Measurements from ENCODE around the gene LRP4. TPM values are rescaled to one million over a fixed set of nuclear protein-coding genes. Genes with fewer than 3 reads are reported as not detected.

Gene LRP4
- total RNA-seq, 1 experiment from 2014 or later = 11.6 TPM

DNA sequence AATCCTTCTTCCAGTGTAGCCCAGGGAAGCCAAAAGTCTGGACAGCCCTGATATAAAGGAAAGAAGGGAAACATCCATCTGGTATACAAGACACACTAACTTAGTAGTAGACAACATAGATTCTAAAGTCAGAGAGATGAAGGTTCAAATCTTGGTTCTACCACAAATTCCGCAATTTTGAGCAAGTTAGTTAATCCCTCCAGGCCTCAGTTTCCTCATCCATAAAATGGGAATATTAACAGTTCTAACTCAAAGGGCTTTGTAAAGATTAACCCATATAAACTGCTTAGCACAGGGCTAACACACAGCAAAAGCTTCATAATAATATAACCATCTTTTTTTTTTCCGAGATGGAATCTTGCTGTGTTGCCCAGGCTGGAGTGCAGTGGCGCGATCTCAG, 10.7 kb downstream of the LRP4 start:
- Histone ChIP-seq H3K79me1 (ENCODE audit: insufficient read depth, low read depth, low read length, poor library complexity, severe bottlenecking) (no peaks in the 10 kb centered on the region), H2BK120ac (ENCODE audit: low read depth, low read length, poor library complexity, severe bottlenecking) (no peak overlapping the region), H3K4ac (ENCODE audit: low read depth, low read length) (no peak overlapping the region), H4K91ac (ENCODE audit: insufficient read length, low read depth, low read length) (no peak overlapping the region), H2BK20ac (ENCODE audit: low read depth, low read length, poor library complexity, severe bottlenecking) (no peak overlapping the region), H3K9me3 (ENCODE audit: control insufficient read depth, low read depth, low read length) (no peaks in the 10 kb centered on the region), H4K8ac (replicated peaks; ENCODE audit: insufficient read length, low read depth, low read length) (no peak overlapping the region), H3T11ph (ENCODE audit: low read length) (no peak overlapping the region), H2BK12ac (ENCODE audit: insufficient read length, low read depth, low read length) (no peak overlapping the region), H3K4me2 (ENCODE audit: insufficient read depth, insufficient read length, low read length) (no peak overlapping the region), H3K18ac (ENCODE audit: insufficient read length, low read depth, low read length) (no peak overlapping the region), H3K56ac (ENCODE audit: insufficient read length, low read depth, low read length) (no peak overlapping the region), H2BK5ac (ENCODE audit: insufficient read length, low read length) (no peak overlapping the region), H4K5ac (ENCODE audit: insufficient read length, low read depth, low read length) (no peak overlapping the region), H3K27ac (ENCODE audit: insufficient read length, low read depth, low read length) (no peak overlapping the region), H3K4me1 (ENCODE audit: insufficient read depth, low read length) (peaks cover 3% of the 10 kb centered on the region; the same call in 1 of the 2 replicates), H3K27me3 (ENCODE audit: insufficient read depth, low read length) (no peaks in the 10 kb centered on the region), H3K14ac (ENCODE audit: insufficient read depth, low read length) (no peak overlapping the region), H2AK5ac (ENCODE audit: insufficient read length, low read length) (no peak overlapping the region), H3K23ac (ENCODE audit: insufficient read length, low read depth, low read length) (no peak overlapping the region), H2AFZ (ENCODE audit: low read length) (no peak overlapping the region), H4K20me1 (ENCODE audit: control insufficient read depth, insufficient read depth, insufficient read length) (no peaks in the 10 kb centered on the region), H3K79me2 (ENCODE audit: insufficient read depth, low read length) (no peaks in the 10 kb centered on the region; the same call in 1 of the 2 replicates), H3K23me2 (ENCODE audit: insufficient read length, low read depth, low read length, poor library complexity, severe bottlenecking) (no peaks in the 10 kb centered on the region), H2BK15ac (ENCODE audit: low read depth, low read length) (no peak overlapping the region), H3K9ac (ENCODE audit: extremely low read depth, insufficient read length, low read length) (no peak overlapping the region)
- Mint-ChIP-seq H3K36me3 (ENCODE audit: insufficient read depth in 1 of 3, low read depth in 3 of 3) (peaks cover 0 to 1% (median 0%) of the 10 kb centered on the region in 3 experiments; a peak in 2 of 7 replicates), H3K4me3 (no peak overlapping the region; a peak in 1 of 5 replicates), H3K4me1 (peaks cover 65 to 68% of the 10 kb centered on the region in 2 experiments), H3K27ac (no peak overlapping the region; a peak in 1 of 7 replicates), H3K27me3 (ENCODE audit: low read depth) (no peaks in the 10 kb centered on the region), H3K9me3 (no peaks in the 10 kb centered on the region; a peak in 1 of 5 replicates)
- DNase-seq = no peak
- WGBS (ENCODE audit: extremely low coverage, insufficient read length, low lambda C conversion rate) = no CpG with 5 or more reads among the region's 4 CpGs
- TF ChIP-seq, protein P1, sequence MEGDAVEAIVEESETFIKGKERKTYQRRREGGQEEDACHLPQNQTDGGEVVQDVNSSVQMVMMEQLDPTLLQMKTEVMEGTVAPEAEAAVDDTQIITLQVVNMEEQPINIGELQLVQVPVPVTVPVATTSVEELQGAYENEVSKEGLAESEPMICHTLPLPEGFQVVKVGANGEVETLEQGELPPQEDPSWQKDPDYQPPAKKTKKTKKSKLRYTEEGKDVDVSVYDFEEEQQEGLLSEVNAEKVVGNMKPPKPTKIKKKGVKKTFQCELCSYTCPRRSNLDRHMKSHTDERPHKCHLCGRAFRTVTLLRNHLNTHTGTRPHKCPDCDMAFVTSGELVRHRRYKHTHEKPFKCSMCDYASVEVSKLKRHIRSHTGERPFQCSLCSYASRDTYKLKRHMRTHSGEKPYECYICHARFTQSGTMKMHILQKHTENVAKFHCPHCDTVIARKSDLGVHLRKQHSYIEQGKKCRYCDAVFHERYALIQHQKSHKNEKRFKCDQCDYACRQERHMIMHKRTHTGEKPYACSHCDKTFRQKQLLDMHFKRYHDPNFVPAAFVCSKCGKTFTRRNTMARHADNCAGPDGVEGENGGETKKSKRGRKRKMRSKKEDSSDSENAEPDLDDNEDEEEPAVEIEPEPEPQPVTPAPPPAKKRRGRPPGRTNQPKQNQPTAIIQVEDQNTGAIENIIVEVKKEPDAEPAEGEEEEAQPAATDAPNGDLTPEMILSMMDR (conservative IDR thresholded peaks at IDR 0.05) = no peak
